SU-DHL-6 (cell line): Measurements from ENCODE around the gene SRBD1.

ENCODE experiments used
- H2AFZ ChIP-seq: fragments of 200-600 bp; sonication (generic); 2 replicates; pipeline ENCODE4 v1.6.1; 2014; ENCODE audit warnings: low read depth, mild to moderate bottlenecking, moderate library complexity, mixed read lengths, antibody characterized with exemption, low read length; ENCODE audit not compliant: severe bottlenecking
- H3F3A ChIP-seq: fragments of 200-600 bp; shearing (Covaris generic); 2 replicates; pipeline ENCODE4 v1.6.0; 2016; ENCODE audit warnings: antibody characterized with exemption, mild to moderate bottlenecking; ENCODE audit not compliant: insufficient read depth
- H3K27ac ChIP-seq: fragments of 200-600 bp; sonication (generic); 2 replicates; pipeline ENCODE4 v1.5.1; 2016; ENCODE audit warnings: low read depth, mild to moderate bottlenecking, low read length, moderate library complexity, mixed read lengths
- H3K27me3 ChIP-seq: fragments of 200-600 bp; sonication (generic), shearing (Covaris generic); 2 replicates; pipeline ENCODE4 v1.6.0; 2014; ENCODE audit warnings: mild to moderate bottlenecking, low read length
- H3K36me3 ChIP-seq: fragments of 200-600 bp; sonication (generic); 2 replicates; pipeline ENCODE4 v1.6.1; 2014; ENCODE audit warnings: mild to moderate bottlenecking, low read length, mixed read lengths
- H3K4me2 ChIP-seq: fragments of 300-600, 200-600 bp; shearing (Covaris generic), sonication (generic); 2 replicates; pipeline ENCODE4 v1.6.0; 2014; ENCODE audit warnings: low read length, low read depth, mild to moderate bottlenecking; ENCODE audit not compliant: poor library complexity, severe bottlenecking
- H3K4me3 ChIP-seq: fragments of 200-600 bp; sonication (generic); 2 replicates; pipeline ENCODE4 v1.5.1; 2014; ENCODE audit warnings: antibody characterized with exemption, low read length, mild to moderate bottlenecking, mixed read lengths; ENCODE audit not compliant: insufficient read depth, poor library complexity, severe bottlenecking
- H3K79me2 ChIP-seq: fragments of 200-600 bp; sonication (generic); 2 replicates; pipeline ENCODE4 v1.6.1; 2014; ENCODE audit warnings: mild to moderate bottlenecking, low read length, moderate library complexity; ENCODE audit not compliant: insufficient read depth
- H3K9ac ChIP-seq: fragments of 200-600 bp; sonication (generic); 2 replicates; pipeline ENCODE4 v1.7.0; 2014; ENCODE audit warnings: mild to moderate bottlenecking, low read length
- H3K9me2 ChIP-seq: fragments of 200-600 bp; sonication (generic); replicated peaks from 2 replicates; pipeline ENCODE4 v1.6.1; 2014; ENCODE audit warnings: low read length; ENCODE audit not compliant: insufficient read depth
- H3K9me3 ChIP-seq: fragments of 200-600 bp; sonication (generic); 2 replicates; pipeline ENCODE4 v1.6.1; 2014; ENCODE audit warnings: low read length, mixed read lengths; ENCODE audit not compliant: insufficient read depth
- H4K20me1 ChIP-seq: fragments of 200-600 bp; sonication (generic); 2 replicates; pipeline ENCODE4 v1.6.1; 2014; ENCODE audit warnings: low read depth, mild to moderate bottlenecking, antibody characterized with exemption, low read length, moderate library complexity, mixed read lengths
- CTCF ChIP-seq: fragments of 200-600 bp; sonication (generic); IDR thresholded peaks from one replicate; pipeline ENCODE4 v1.5.1; 2017; ENCODE audit warnings: antibody characterized with exemption, mild to moderate bottlenecking, low read length, moderate library complexity; ENCODE audit not compliant: insufficient read depth, poor library complexity, severe bottlenecking
- EZH2phosphoT487 ChIP-seq: fragments of 200-600 bp; sonication (generic), shearing (Covaris generic); conservative IDR thresholded peaks from 2 replicates; pipeline ENCODE4 v1.6.1; 2018; ENCODE audit warnings: mild to moderate bottlenecking, antibody characterized with exemption, low read length, moderate library complexity, mixed read lengths

Gene SRBD1

DNA sequence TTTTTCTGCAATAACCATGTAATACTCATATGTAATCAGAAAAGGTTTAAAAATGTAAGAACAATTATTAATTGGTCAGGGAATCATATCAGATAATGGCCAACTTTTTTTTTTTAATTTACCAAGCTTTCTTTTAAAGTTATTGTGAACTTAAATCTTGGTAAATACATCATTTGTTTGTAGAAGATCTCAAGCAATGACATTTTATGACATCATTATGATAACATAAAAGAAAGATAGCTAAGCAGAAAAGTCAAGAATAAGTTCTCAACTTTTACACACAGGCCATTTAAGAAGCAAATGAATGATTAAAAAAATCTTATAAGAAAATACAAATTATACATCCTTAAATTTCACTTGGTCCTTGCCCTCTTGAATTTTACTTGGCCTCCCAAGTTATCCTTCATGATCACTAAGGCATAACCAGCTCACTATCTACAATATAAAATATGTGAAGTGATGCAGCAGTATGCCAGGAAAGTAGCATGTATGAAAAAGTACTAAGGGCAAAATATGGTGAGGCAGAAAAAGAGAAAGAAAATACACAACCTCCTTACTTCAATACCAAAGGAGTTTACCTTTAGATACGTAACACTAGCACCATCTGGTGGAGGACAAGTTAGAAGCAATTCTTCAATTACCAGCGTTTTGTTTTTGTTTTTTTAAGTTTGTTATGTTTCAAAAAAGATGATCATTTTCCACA, 116.6 kb downstream of the SRBD1 start:
- no peak overlapping the region for H2AFZ ChIP-seq

DNA sequence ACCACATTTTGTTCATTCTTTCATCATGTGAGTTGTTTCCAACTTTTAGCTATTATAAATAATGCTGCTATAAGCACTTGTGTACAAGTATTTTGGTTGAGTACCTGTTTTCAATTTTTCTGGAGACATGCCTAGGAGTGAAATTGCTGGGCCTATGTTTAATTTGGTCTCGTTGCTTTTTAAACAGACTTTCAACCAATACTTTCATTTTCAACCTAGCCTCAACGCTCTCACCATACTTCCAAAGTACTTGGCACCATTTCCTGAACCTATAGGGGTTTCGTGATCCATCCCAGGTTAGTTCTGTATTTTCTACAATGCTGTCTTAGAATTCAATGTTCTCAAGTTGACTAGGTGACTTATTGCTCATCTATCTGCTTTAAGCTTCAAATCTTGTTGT, 126.1 kb downstream of the SRBD1 start:
- Histone ChIP-seq H4K20me1 (no peaks in the 10 kb centered on the region), H3K27me3 (no peaks in the 10 kb centered on the region), H2AFZ (no peak overlapping the region), H3F3A (no peaks in the 10 kb centered on the region), H3K9ac (no peak overlapping the region), H3K9me3 (no peaks in the 10 kb centered on the region), H3K9me2 (no peaks in the 10 kb centered on the region), H3K36me3 (no peaks in the 10 kb centered on the region), H3K27ac (no peak overlapping the region), H3K79me2 (no peaks in the 10 kb centered on the region), H3K4me2 (no peak overlapping the region), H3K4me3 (no peak overlapping the region)
- no peak for TF ChIP-seq CTCF
- TF ChIP-seq EZH2phosphoT487, result no peak

More for the DNA sequence above, 116.6 kb downstream of the SRBD1 start:
- Histone ChIP-seq H3K4me2 (no peak overlapping the region), H3K27ac (no peak overlapping the region), H3K9me3 (no peaks in the 10 kb centered on the region), H3K27me3 (no peaks in the 10 kb centered on the region), H3K4me3 (no peak overlapping the region), H3K9me2 (no peaks in the 10 kb centered on the region), H3K36me3 (no peaks in the 10 kb centered on the region), H3K9ac (no peak overlapping the region), H4K20me1 (no peaks in the 10 kb centered on the region), H3K79me2 (no peaks in the 10 kb centered on the region), H3F3A (no peaks in the 10 kb centered on the region; the same call in 1 of the 2 replicates)
- TF ChIP-seq CTCF (peak; percentile 59), EZH2phosphoT487 (no peak)

- Histone ChIP-seq H3K36me3 (no peaks in the 10 kb centered on the region), H3K9ac (no peak overlapping the region), H3K79me2 (no peaks in the 10 kb centered on the region), H3K4me3 (no peak overlapping the region), H3K9me2 (no peaks in the 10 kb centered on the region), H3K27ac (no peak overlapping the region), H4K20me1 (no peaks in the 10 kb centered on the region), H3F3A (no peaks in the 10 kb centered on the region), H3K27me3 (no peaks in the 10 kb centered on the region), H2AFZ (no peak overlapping the region), H3K4me2 (no peak overlapping the region), H3K9me3 (no peaks in the 10 kb centered on the region)
- peak; percentile 19 for TF ChIP-seq CTCF
- no peak for TF ChIP-seq EZH2phosphoT487
Observed at GRCh38 chr2:45483997-45484396, 127.1 kb downstream of the SRBD1 start.
